SIG-M5 treated with dmso at 0.1 percent for 504 hours (cell line): Measurements from ENCODE around the gene PRTN3.
"Not testable (repeated sequence)": the region's sequence is repeated elsewhere in the genome, so short reads cannot be mapped to it uniquely, and the experiment has no call there.

Source experiments
- DNase-seq: peaks from one replicate; lab custom pipeline; 2025; ENCODE audit not compliant: unreplicated experiment; lab: John Stamatoyannopoulos, UW

PRTN3 gene

DNA sequence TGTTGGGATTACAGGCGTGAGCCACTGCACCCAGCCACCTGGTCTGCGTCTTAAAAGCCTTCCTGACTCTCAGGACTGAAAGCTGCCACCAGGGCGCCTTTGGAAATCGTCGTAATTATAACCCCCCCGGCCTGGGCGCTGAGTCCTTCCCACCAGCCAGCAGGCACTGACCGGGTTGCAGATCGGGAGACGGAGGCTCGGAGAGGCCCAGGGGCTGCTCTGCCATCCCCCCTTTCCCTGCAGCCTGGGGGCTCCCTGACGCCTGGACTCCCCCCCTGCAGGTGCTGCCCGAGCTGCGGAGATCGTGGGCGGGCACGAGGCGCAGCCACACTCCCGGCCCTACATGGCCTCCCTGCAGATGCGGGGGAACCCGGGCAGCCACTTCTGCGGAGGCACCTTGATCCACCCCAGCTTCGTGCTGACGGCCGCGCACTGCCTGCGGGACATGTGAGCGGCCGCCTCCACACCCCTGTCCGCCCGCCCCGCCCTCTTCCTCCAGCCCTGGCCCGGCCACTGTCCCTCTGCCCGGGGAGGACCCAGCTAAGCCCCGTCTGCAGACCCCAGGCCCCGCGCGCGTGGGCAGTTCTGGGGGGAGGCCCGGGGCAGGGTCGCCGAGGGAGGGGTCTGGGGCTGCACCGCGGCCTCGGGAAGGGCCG, 2.5 kb downstream of the PRTN3 start:
- DNase-seq, result no peak

DNA sequence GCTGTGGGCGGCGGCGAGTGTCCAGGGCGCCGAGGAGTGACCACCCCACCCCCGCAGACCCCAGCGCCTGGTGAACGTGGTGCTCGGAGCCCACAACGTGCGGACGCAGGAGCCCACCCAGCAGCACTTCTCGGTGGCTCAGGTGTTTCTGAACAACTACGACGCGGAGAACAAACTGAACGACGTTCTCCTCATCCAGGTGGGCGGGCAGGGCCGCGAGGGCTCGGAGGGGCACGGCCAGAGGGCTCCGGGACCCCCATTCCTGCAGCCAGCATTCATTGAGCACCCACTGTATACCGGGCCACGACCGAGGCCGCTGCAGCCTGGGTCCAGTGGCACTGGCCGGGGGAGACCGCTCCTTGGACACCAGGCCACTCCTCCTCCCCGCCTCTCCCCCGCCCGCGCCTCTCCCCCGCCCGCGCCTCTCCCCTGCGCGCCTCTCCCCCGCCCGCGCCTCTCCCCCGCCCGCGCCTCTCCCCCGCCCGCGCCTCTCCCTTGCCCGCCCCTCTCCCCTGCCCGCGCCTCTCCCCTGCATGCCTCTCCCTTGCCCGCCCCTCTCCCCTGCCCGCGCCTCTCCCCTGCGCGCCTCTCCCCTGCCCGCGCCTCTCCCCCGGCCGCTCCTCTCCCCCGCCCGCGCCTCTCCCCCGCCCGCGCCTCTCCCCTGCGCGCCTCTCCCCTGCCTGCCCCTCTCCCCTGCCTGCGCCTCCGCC, 3.2 kb downstream of the PRTN3 start:
- no peak for DNase-seq

DNA sequence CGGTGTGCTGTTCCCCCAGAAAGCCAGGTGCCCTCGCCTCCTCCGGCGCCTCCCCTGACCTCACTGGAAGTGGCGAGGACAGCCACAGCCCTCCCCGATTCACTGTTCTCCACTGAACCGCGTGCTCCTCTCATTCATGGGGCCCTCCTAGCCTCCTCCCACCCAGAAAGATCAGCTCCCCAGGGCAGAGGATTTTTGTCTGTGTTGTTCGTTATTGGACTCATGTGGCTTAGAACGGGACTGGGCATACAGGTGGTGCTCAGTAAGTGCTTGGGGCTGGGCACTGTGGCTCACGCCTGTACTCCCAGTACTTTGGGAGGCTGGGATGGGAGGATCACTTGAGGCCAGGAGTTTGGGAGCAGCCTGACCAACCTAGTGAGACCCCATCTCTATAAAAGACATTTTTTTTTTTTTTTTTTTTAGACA, 3.8 kb downstream of the PRTN3 start:
- no peak for DNase-seq

DNA sequence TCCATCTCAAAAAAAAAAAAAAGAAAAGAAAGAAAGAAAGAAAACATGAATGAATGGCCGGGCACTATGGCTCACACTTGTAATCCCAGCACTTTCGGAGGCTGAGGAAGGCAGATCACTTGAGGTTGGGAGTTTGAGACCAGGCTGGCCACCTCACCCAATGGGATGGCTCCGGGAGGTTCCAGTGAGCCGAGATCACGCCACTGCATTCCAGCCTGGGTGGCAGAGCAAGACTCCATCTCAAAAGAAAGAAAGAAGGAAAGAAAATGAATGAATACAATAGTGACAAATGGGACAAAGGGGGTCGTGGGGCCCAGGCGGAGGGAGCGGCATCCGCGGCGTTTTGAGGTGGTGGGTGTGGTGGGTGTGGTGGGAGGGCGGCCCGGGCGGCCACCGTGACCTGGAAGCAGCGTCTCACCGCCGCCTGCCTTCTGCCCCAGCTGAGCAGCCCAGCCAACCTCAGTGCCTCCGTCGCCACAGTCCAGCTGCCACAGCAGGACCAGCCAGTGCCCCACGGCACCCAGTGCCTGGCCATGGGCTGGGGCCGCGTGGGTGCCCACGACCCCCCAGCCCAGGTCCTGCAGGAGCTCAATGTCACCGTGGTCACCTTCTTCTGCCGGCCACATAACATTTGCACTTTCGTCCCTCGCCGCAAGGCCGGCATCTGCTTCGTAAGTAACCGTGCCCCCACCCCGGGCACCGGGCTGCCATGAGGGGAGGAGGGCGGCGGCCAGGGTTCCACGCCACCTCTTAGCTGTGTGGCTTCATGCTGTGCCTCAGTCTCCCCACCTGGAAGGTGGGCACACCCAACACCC, 5.1 kb downstream of the PRTN3 start:
- no peak for DNase-seq

DNA sequence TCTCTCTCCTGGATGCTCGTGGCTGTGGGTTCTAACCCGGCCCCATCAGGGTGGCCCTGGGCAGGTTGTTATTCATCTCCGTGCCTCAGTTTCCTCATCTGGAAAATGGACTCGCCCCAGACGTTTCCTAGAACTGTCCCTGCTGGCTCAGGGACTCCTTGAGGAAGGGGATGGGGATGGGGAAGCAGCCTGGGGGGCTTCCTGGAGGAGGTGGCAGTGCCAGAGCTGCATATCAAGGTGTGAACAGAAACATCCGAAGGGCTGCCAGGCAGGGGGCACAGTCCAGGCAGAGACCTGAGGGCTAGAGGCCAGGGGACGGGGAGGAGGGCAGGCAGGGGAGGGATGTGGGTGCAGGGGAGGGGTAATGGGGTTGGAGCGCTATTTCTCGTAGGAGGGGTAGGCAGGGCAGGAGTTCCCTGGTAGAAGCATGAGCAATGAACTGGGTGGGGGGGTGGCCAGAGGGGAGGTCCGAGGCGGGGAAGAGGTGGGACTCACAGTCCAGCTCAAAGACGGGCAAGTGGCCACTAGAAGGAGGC, 7.7 kb downstream of the PRTN3 start:
- peak; percentile 83 for DNase-seq

DNA sequence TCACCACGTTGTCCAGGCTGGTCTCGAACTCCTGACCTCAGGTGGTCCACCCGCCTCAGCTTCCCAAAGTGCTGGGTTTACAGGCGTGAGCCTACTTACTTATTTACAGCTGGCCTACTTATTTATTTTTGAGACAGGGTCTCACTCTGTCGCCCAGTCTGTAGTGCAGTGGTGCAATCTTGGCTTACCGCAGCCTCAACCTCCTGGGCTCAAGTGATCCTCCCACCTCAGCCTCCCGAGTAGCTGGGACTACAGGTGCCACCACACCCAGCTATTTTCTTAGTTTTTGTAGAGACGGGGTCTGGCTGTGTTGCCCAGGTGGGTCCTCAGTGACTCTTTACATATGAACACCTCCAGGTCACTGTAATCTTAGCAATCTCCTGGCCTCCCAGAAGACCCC, 8.4 kb downstream of the PRTN3 start:
- not testable (repeated sequence) for DNase-seq

DNA sequence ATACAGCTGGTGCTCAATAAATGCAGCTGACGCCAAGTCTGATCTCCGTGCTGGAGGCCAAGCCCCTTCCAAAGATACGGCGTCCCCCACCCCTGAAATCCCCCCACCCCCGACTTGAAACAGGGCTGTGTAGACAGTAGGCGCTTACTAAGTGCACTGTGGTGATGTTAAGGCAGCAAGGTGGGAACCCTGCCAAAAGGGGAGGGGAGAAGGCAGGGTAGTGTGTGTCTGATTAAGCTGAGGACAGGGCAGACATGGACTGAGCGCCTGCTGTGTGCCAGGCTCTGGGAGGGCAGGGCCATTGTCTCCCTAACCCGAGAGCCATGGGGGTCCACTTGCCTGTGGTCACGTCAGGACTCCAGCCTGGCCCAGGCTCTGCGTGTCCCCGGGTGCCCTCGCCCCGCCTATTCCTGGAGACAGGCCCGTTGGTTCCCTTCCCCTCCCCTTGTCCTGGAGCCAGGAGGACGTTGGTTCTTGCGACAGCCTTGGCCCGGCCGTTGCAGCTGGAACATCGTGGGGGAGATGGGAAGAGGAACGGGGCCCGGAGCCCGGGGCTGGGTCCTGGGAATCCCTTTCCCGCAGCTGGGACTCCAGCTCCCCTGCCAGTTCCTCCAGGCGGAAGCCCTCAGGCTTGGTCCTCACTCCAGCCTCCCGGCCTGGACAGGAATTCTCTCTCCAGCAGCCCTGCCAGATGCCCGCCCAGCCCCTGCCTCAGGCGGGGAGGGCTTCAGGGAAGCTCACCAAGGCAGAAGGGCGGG, 9.6 kb downstream of the PRTN3 start:
- DNase-seq, result peak; percentile 87

DNA sequence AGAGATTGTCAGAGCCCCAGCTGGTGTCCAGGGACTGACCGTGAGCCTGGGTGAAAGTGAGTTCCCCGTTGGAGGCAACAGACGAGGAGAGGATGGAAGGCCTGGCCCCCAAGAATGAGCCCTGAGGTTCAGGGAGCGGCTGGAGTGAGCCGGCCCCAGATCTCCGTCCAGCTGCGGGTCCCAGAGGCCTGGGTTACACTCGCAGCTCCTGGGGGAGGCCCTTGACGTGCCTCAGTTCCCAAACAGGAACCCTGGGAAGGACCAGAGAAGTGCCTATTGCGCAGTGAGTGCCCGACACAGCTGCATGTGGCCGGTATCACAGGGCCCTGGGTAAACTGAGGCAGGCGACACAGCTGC, 10.2 kb downstream of the PRTN3 start:
- DNase-seq, result no peak

DNA sequence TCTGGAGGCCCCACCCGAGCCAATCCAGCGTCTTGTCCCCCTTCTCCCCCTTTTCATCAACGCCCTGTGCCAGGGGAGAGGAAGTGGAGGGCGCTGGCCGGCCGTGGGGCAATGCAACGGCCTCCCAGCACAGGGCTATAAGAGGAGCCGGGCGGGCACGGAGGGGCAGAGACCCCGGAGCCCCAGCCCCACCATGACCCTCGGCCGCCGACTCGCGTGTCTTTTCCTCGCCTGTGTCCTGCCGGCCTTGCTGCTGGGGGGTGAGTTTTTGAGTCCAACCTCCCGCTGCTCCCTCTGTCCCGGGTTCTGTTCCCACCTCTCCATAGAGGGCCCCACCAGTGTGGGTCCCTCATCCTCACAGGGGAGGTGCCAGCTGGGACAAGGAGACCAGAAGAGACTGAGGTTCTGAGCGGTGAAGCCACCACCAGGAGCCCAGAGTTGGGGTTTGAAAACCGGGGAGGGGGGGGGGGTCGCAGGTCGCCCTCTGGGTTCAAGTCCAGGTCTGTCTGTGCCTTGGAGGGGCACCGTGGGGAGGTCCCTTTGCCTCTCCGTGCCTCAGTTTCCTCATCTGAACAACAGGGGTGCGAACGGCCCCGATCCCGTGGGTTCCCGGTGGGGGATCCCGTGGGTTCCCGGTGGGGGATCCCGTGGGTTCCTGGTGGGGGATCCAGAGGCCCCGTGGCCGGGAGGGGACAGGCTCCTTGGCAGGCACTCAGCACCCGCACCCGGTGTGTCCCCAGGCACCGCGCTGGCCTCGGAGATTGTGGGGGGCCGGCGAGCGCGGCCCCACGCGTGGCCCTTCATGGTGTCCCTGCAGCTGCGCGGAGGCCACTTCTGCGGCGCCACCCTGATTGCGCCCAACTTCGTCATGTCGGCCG, 11.6 kb downstream of the PRTN3 start, which contains the start of gene ELANE:
TSS of gene ELANE (plus strand) at position 168 of the 878 bp plus-strand sequence. CDS start at position 194, 26 bp downstream.
- DNase-seq, result peak; percentile 45

DNA sequence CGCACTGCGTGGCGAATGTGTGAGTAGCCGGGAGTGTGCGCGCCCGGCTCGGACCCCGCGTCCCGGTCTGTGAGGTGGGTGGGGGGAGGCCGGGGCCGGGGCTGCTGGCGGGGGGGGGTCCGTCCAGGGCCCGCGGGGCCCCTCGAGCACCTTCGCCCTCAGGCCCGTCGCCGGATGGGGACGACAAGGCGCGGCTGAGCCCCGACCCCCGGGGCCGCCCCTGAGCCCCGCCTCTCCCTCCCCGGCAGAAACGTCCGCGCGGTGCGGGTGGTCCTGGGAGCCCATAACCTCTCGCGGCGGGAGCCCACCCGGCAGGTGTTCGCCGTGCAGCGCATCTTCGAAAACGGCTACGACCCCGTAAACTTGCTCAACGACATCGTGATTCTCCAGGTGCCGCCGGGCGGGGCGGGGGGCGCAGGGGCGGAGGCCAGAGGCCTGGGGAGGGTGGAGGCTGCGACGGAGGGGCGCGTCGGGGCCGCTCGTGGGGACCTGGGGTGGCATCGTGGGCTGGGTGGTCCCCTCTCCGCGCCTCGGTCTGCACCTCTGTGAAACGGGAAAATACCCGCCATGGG, 12.3 kb downstream of the PRTN3 start:
- DNase-seq, result no peak

DNA sequence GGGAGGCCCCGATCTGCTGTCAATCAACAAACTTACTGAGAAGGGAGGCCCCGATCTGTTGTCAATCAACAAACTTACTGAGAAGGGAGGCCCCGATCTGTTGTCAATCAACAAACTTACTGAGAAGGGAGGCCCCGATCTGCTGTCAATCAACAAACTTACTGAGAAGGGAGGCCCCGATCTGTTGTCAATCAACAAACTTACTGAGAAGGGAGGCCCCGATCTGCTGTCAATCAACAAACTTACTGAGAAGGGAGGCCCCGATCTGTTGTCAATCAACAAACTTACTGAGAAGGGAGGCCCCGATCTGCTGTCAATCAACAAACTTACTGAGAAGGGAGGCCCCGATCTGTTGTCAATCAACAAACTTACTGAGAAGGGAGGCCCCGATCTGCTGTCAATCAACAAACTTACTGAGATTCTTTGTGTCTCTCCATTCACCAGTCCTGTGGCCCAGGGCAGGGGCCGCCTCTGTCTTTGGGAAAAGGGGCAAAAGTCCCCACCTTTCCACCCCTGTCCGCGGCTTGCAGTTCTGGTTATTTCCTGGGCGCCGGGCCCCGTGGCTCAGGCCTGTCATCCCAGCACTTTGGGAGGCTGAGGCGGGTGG, 12.9 kb downstream of the PRTN3 start:
- DNase-seq, result not testable (repeated sequence)

DNA sequence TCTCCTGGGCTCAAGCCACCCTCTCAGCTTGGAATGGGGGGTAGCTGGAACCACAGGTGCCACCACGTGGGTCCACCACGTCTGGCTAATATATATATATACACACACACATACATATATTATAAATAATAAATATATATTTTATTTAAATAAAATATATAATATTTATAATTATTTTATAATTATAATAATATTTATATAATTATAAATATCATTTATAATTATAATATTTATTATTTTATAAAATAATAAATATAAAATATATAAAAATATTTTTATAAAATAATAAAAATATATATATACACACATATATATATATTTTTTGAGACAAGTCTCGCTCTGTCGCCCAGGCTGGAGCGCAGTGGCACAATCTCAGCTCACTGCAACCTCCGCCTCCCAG, 13.8 kb downstream of the PRTN3 start:
- no peak for DNase-seq

DNA sequence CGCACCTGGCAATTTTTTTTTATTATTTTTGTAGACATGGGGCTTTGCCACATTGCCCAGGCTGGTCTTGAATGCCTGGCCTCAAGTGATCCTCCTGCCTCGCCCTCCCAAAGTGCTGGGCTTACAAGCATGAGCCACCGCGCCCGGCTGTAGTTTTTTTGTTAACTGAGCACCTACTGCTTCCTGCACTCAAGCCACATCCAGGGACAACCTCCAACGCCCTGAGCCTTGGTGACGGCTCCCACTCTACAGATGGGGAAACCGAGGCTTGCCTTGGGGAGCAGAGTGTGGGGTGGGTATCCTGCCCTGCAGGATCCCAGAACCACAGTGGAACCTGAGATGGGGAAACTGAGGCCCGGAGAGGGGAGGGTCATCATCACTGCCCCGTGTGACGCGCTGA, 14.3 kb downstream of the PRTN3 start:
- DNase-seq, result no peak

DNA sequence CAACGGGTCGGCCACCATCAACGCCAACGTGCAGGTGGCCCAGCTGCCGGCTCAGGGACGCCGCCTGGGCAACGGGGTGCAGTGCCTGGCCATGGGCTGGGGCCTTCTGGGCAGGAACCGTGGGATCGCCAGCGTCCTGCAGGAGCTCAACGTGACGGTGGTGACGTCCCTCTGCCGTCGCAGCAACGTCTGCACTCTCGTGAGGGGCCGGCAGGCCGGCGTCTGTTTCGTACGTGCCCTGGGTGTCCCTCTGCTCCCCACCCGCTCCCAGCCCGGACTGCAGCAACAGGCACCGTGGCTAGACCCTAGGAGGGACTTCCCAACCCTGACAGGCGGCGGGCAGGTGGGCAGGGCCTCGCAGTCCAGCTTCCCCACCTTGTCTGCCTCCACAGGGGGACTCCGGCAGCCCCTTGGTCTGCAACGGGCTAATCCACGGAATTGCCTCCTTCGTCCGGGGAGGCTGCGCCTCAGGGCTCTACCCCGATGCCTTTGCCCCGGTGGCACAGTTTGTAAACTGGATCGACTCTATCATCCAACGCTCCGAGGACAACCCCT, 14.8 kb downstream of the PRTN3 start:
- DNase-seq, result no peak

DNA sequence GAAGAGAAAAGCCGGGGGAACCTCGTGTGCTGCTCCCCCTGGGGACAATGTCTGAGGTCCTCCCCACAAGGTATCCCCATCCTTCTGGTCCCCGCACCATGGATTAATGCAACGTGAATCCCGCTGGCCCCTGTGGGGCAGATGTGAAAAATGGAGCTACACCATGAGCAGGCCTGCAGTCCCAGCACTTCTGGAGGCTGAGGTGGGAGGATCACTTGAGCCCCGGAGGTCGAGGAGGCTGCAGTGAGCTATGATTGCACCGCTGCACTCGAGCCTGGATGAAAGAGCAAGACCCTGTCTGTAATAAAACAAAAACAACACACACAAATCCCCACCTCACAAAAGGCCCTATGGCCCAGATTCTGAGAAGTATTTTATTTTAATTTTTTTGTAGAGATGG, 17.5 kb downstream of the PRTN3 start:
- DNase-seq, result no peak

DNA sequence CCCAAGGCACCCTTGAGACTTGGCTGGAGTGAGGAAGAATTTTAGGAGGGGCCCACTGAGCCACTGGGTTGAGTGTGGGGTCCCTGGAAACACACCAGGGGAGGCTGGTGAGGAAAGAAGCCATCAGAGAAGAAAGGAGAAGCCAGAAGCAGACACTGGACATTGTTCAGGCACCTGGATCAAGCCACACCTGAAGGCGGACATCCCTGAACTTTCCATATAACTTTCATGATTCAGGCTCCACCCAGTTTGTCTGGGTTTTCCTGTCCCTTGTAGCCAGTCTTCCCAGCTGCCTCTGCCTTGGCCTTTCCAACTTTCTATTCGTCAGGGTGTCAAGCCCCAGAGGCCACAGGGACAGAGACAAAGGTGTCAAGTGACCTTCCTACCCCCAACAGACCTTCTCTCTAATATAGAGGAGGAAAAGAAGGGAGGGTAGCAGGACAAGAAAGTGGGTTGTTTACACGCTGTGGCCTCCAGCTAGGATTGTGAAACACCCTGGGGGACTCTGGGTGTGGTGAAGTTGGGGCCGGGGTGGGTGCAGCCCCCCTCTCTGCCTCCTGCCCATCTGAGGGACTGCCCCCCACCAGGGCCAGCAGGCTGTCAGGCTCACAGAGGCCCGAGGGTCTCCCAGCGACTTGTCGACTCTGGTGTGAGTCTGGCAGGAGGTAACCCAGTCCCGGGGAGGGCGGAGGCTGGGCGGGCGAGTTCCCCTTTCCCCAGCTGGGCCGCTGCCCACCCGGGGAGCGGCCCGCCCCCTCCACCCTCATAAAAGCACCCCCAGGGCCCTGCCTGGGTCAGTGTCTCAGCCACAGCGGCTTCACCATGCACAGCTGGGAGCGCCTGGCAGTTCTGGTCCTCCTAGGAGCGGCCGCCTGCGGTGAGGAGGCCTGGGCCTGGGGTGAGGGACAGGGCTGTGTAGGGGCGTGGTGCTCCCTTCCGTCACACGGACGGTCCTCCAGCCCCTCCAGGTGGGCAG, 18.4 kb downstream of the PRTN3 start, which contains the start of gene CFD:
TSS of gene CFD (plus strand) at position 797 of the 976 bp plus-strand sequence. CDS start at position 823, 26 bp downstream.
- peak; percentile 77 for DNase-seq

DNA sequence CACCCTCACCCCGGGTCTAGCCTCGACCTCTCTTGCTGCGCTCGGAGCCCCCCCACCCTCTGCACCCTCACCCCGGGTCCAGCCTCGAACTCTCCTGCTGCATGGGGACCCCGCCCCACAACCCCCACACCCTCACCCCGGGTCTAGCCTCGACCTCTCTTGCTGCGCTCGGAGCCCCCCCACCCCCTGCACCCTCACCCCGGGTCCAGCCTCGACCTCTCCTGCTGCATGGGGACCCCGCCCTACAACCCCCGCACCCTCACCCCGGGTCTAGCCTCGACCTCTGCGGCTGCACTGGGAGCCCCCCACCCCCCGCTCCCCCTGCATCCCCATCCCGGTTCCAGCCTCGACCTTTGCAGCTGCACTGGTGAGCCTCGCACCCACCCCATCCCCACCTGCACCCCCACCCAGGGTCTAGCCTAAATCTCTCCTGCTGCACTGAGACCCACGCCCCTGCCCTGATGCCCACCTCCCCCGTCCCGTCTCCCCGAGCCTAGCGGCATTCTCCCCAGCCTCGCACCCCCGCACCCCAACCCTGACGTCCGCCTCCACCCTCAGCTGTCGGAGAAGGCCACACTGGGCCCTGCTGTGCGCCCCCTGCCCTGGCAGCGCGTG, 20.4 kb downstream of the PRTN3 start:
- no peak for DNase-seq
